Esophagus squamous epithelium (tissue), 5 donors: Measurements from ENCODE around the gene EXOC7. TPM values are rescaled to one million over a fixed set of nuclear protein-coding genes. Genes with fewer than 3 reads are reported as not detected.

Experiments
- DNase-seq: peaks from one replicate; lab custom pipeline; 2025; lab: John Stamatoyannopoulos, UW
- H3K27ac ChIP-seq, 4 donors: fragments of 200-600 bp; sonication (generic); one replicate each; pipeline ENCODE4 v1.5.1; 2016 to 2019; ENCODE audit warnings: mild to moderate bottlenecking in 1 of 4
- H3K27me3 ChIP-seq, 4 donors: fragments of 200-600 bp; sonication (generic); 1 replicate in 3 of 4; 2 replicates in 1 of 4; pipeline versions ENCODE4 v1.5.1 to v1.6.0; 2017 to 2021; ENCODE audit warnings: antibody characterized with exemption in 1 of 4
- H3K36me3 ChIP-seq, 3 donors: fragments of 200-600 bp; sonication (generic); one replicate each; pipeline ENCODE4 v1.5.1; 2016 to 2019
- H3K4me1 ChIP-seq, 3 donors: fragments of 200-600 bp; sonication (generic); one replicate each; pipeline ENCODE4 v1.5.1; 2017 to 2019
- H3K4me3 ChIP-seq, 4 donors: fragments of 200-600 bp; sonication (generic); 1 replicate in 3 of 4; 2 replicates in 1 of 4; pipeline ENCODE4 v1.5.1; 2016 to 2019; ENCODE audit warnings: mild to moderate bottlenecking in 2 of 4, moderate library complexity in 1 of 4
- H3K9me3 ChIP-seq, 3 donors: fragments of 200-600 bp; sonication (generic); one replicate each; pipeline ENCODE4 v1.5.1; 2016 to 2019
- POLR2A ChIP-seq, 4 donors: fragments of 450-650 bp; IDR thresholded peaks; one replicate each; pipeline ENCODE4 v1.6.1; 2017; ENCODE audit warnings: antibody characterized with exemption in 4 of 4, mild to moderate bottlenecking in 4 of 4, moderate library complexity in 3 of 4
- WGBS, 2 donors: methylation state at CpG; one replicate each; pipeline ENCODE4 v1.1.5; 2018; 5-methylcytosine and 5-hydroxymethylcytosine counted together
- intact Hi-C: fragments of 100-400 bp; cut with DNase I; formaldehyde crosslinking; loops from one replicate; pipeline ENCODE4 v1.15.0; 2022
- total RNA-seq, 4 donors: library from RNA; depleted of rRNA; stranded (reverse); fragments of >200 nt; gene quantifications; one replicate each; pipeline ENCODE4 v1.1.0, GENCODE V29; 2016
- TF ChIP-seq, protein P1 (sequence below), 6 experiments: fragments of 450-650 bp in 4 of 6; fragments of 200-600 bp in 2 of 6; sonication (generic) in 2 of 6; IDR thresholded peaks; one replicate each; pipeline ENCODE4 v1.5.1; 2016 to 2019; ENCODE audit warnings: antibody characterized with exemption in 6 of 6, mild to moderate bottlenecking in 4 of 6, moderate library complexity in 4 of 6
- donor health status: DM: yes; HTN: yes; CAD: no.

Gene EXOC7
- total RNA-seq, 4 donors from 2014 or later, result 70.3 to 84.5 (median 74.4) TPM

GRCh38 chr17:76135810-76136188, 32.2 kb upstream of the EXOC7 start:
- intact Hi-C loops, result no loop called here
- peaks cover 20 to 77% (median 24%) of the 10 kb centered on the region in 3 donors for H3K4me1 ChIP-seq
- H3K27me3 ChIP-seq, result peaks cover 8 to 99% (median 13%) of the 10 kb centered on the region in 4 donors
- H3K4me3 ChIP-seq, result no peak overlapping the region
- H3K27ac ChIP-seq, result no peak overlapping the region
- DNase-seq, result no peak
- no peaks in the 10 kb centered on the region for H3K36me3 ChIP-seq
- TF ChIP-seq POLR2A (IDR thresholded peaks at IDR 0.05), result no peak
- TF ChIP-seq, protein P1, sequence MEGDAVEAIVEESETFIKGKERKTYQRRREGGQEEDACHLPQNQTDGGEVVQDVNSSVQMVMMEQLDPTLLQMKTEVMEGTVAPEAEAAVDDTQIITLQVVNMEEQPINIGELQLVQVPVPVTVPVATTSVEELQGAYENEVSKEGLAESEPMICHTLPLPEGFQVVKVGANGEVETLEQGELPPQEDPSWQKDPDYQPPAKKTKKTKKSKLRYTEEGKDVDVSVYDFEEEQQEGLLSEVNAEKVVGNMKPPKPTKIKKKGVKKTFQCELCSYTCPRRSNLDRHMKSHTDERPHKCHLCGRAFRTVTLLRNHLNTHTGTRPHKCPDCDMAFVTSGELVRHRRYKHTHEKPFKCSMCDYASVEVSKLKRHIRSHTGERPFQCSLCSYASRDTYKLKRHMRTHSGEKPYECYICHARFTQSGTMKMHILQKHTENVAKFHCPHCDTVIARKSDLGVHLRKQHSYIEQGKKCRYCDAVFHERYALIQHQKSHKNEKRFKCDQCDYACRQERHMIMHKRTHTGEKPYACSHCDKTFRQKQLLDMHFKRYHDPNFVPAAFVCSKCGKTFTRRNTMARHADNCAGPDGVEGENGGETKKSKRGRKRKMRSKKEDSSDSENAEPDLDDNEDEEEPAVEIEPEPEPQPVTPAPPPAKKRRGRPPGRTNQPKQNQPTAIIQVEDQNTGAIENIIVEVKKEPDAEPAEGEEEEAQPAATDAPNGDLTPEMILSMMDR (IDR thresholded peaks at IDR 0.05), result no peak
- no peaks in the 10 kb centered on the region for H3K9me3 ChIP-seq
- 49 to 53% methylated on average over 2 of the region's 8 CpGs for WGBS, 2 donors

GRCh38 chr17:76134911-76135809, 31.6 kb upstream of the EXOC7 start:
- Histone ChIP-seq H3K9me3 (no peaks in the 10 kb centered on the region), H3K36me3 (no peaks in the 10 kb centered on the region), H3K27ac (no peak overlapping the region), H3K4me1 (peaks cover 16 to 74% (median 19%) of the 10 kb centered on the region in 3 donors), H3K27me3 (peaks cover 6 to 95% (median 11%) of the 10 kb centered on the region in 4 donors), H3K4me3 (no peak overlapping the region)
- 43 to 45% methylated on average over 15 of the region's 22 CpGs for WGBS, 2 donors
- intact Hi-C loops, result no loop called here
- DNase-seq, result no peak
- TF ChIP-seq, protein P1 (IDR thresholded peaks at IDR 0.05), result no peak
- TF ChIP-seq POLR2A (IDR thresholded peaks at IDR 0.05), result no peak

- H3K4me3 ChIP-seq, result peak overlapping the region in 2 of 4 donors; percentile 7 to 23
- DNase-seq, result no peak
- TF ChIP-seq POLR2A (IDR thresholded peaks at IDR 0.05), result no peak
- TF ChIP-seq, protein P1 (IDR thresholded peaks at IDR 0.05), result peak in 2 of 6 experiments; percentile 9 to 33
- H3K4me1 ChIP-seq, result peaks cover 13 to 62% (median 18%) of the 10 kb centered on the region in 3 donors
- peaks cover 0 to 71% (median 2%) of the 10 kb centered on the region in 4 donors for H3K27me3 ChIP-seq
- intact Hi-C loops, result no loop called here
- H3K9me3 ChIP-seq, result no peaks in the 10 kb centered on the region
- H3K27ac ChIP-seq, result peak overlapping the region; percentile 55 to 82 (median 64)
- H3K36me3 ChIP-seq, result no peaks in the 10 kb centered on the region
- WGBS, 2 donors, result 30 to 66% methylated on average over 2 to 5 of the region's 21 CpGs
Observed at GRCh38 chr17:76132574-76133338, 29.2 kb upstream of the EXOC7 start.

DNA sequence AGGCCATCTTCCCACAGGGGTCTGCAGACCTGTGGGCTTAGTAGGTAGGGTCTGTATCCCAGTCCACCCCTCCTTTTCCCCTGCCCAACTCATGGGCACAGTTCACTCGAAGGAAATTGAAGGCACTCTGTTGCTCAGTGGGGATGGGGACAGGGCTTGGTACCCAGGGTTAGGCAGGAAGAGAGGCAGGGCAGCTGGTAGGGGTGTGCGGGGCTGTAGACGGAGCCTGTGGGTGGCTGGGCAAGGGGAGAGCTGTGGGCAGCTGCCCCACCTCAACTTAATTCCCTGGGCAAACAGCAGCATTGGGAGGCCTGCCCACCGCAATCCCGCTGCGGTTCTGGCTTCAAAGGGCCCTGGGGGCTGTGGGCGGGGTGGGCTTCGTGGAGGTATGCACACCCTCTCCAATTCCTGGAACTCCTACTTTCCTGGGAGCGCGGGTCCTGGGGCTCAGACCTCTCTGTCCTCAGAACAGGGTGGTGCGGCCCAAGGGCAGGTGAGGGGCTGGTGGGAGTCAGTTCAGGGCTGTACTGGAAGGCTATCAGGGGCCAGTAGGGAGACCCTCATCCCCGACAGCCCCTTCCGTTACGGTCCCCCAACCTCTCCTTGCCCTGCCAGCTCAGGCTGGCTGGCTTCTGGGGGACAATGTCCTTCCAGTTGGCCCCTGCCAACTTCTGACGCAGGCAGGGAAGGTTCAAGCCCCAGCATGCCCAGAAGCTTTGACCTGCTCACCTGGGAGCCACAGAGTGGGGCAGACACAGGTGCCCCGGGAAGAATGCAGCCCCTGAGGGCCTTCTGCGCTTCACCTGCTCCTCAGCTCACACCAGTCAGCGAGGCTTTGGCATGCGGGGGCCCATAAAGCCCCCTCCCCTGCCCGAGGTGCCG, 28.3 kb upstream of the EXOC7 start:
- no peak for DNase-seq
- TF ChIP-seq, protein P1 (IDR thresholded peaks at IDR 0.05), result no peak
- no peak for TF ChIP-seq POLR2A (IDR thresholded peaks at IDR 0.05)
- Histone ChIP-seq H3K36me3 (no peaks in the 10 kb centered on the region), H3K27ac (peak overlapping the region; percentile 55 to 82 (median 64)), H3K4me3 (peak overlapping the region in 2 of 4 donors; percentile 7 to 23), H3K9me3 (no peaks in the 10 kb centered on the region), H3K4me1 (peaks cover 13 to 58% (median 18%) of the 10 kb centered on the region in 3 donors), H3K27me3 (peaks cover 0 to 63% (median 0%) of the 10 kb centered on the region in 4 donors)
- WGBS, 2 donors, result 48% methylated on average over 10 of the region's 21 CpGs; no CpG with 5 or more reads in 1 of the 2 donors
- intact Hi-C loops, result no loop called here
